IPS-20b (cell line): Measurements from ENCODE around the gene ZFC3H1.

Experiments used
- H3K27ac ChIP-seq: one replicate; pipeline ENCODE4 v1.5.1; 2013; ENCODE audit warnings: low read length
- H3K27me3 ChIP-seq: 2 replicates; pipeline ENCODE4 v1.6.1; 2013; ENCODE audit warnings: mild to moderate bottlenecking, low read length, inconsistent platforms; ENCODE audit not compliant: insufficient read depth
- H3K36me3 ChIP-seq: 2 replicates; pipeline ENCODE4 v1.6.1; 2013; ENCODE audit warnings: low read depth, mild to moderate bottlenecking, inconsistent platforms, low read length, moderate library complexity; ENCODE audit not compliant: insufficient read depth
- H3K4me1 ChIP-seq: 2 replicates; pipeline ENCODE4 v1.6.1; 2013; ENCODE audit warnings: mild to moderate bottlenecking, control low read depth, inconsistent platforms, low read length, moderate library complexity; ENCODE audit not compliant: insufficient read depth
- H3K4me3 ChIP-seq: 2 replicates; pipeline ENCODE4 v1.5.1; 2013; ENCODE audit warnings: mild to moderate bottlenecking, low read length, inconsistent platforms
- H3K9ac ChIP-seq: 2 replicates; pipeline ENCODE4 v1.6.1; 2013; ENCODE audit warnings: low read depth, mild to moderate bottlenecking, inconsistent platforms, low read length, moderate library complexity
- H3K9me3 ChIP-seq: 2 replicates; pipeline ENCODE4 v1.6.1; 2013; ENCODE audit warnings: mild to moderate bottlenecking, low read depth, low read length, inconsistent platforms; ENCODE audit not compliant: insufficient read depth

The ZFC3H1 gene

GRCh38 chr12:71626098-71626497 lies 37.5 kb downstream of the ZFC3H1 start:
- H3K27me3 ChIP-seq = no peaks in the 10 kb centered on the region
- no peak overlapping the region for H3K9ac ChIP-seq
- H3K9me3 ChIP-seq = no peaks in the 10 kb centered on the region
- no peaks in the 10 kb centered on the region for H3K4me1 ChIP-seq
- peaks cover 98% of the 10 kb centered on the region for H3K36me3 ChIP-seq
- H3K27ac ChIP-seq = no peak overlapping the region
- H3K4me3 ChIP-seq = no peak overlapping the region

- Histone ChIP-seq H3K9me3 (no peaks in the 10 kb centered on the region), H3K36me3 (peaks cover 98% of the 10 kb centered on the region), H3K9ac (no peak overlapping the region), H3K27ac (no peak overlapping the region), H3K27me3 (no peaks in the 10 kb centered on the region), H3K4me3 (no peak overlapping the region), H3K4me1 (peaks cover under 1% of the 10 kb centered on the region; the same call in 1 of the 2 replicates)
Measured at GRCh38 chr12:71625476-71625875, 38.2 kb downstream of the ZFC3H1 start.

GRCh38 chr12:71621938-71622337 lies 41.7 kb downstream of the ZFC3H1 start:
- peaks cover 98% of the 10 kb centered on the region for H3K36me3 ChIP-seq

GRCh38 chr12:71610031-71610795 lies 53.4 kb downstream of the ZFC3H1 start:
- Histone ChIP-seq H3K4me3 (no peak overlapping the region), H3K36me3 (peaks cover 86% of the 10 kb centered on the region), H3K9ac (no peak overlapping the region), H3K27me3 (no peaks in the 10 kb centered on the region), H3K9me3 (no peaks in the 10 kb centered on the region), H3K4me1 (no peaks in the 10 kb centered on the region), H3K27ac (no peak overlapping the region)

More at GRCh38 chr12:71621938-71622337, 41.7 kb downstream of the ZFC3H1 start:
- no peak overlapping the region for H3K4me3 ChIP-seq
- H3K9me3 ChIP-seq = no peaks in the 10 kb centered on the region
- no peak overlapping the region for H3K9ac ChIP-seq
- no peak overlapping the region for H3K27ac ChIP-seq
- H3K27me3 ChIP-seq = no peaks in the 10 kb centered on the region
- H3K4me1 ChIP-seq = peaks cover 11% of the 10 kb centered on the region

- no peak overlapping the region for H3K4me3 ChIP-seq
- H3K27me3 ChIP-seq = no peaks in the 10 kb centered on the region
- H3K36me3 ChIP-seq = peaks cover 61% of the 10 kb centered on the region
- H3K27ac ChIP-seq = no peak overlapping the region
- H3K4me1 ChIP-seq = no peaks in the 10 kb centered on the region
- H3K9me3 ChIP-seq = no peaks in the 10 kb centered on the region
- H3K9ac ChIP-seq = no peak overlapping the region
Measured at GRCh38 chr12:71607494-71608330, 55.9 kb downstream of the ZFC3H1 start.

- no peaks in the 10 kb centered on the region for H3K9me3 ChIP-seq
- H3K27me3 ChIP-seq = no peaks in the 10 kb centered on the region
- H3K36me3 ChIP-seq = peaks cover 36% of the 10 kb centered on the region
- H3K27ac ChIP-seq = no peak overlapping the region
- 0 out of 2 replicates have a peak, but pooled peaks cover 6% of the 10 kb centered on the region for H3K4me1 ChIP-seq
- H3K4me3 ChIP-seq = no peak overlapping the region
- no peak overlapping the region for H3K9ac ChIP-seq
Measured at GRCh38 chr12:71605039-71605438, 58.6 kb downstream of the ZFC3H1 start.

- H3K36me3 ChIP-seq = peaks cover 15% of the 10 kb centered on the region
- H3K4me1 ChIP-seq = 0 out of 2 replicates have a peak, but pooled peaks cover 6% of the 10 kb centered on the region
- H3K9me3 ChIP-seq = no peaks in the 10 kb centered on the region
- H3K4me3 ChIP-seq = no peak overlapping the region
- H3K9ac ChIP-seq = no peak overlapping the region
- H3K27ac ChIP-seq = no peak overlapping the region
- H3K27me3 ChIP-seq = no peaks in the 10 kb centered on the region
Measured at GRCh38 chr12:71602761-71603577, 60.7 kb downstream of the ZFC3H1 start.

- H3K27me3 ChIP-seq = no peaks in the 10 kb centered on the region
- H3K9ac ChIP-seq = no peak overlapping the region
- peaks cover 1% of the 10 kb centered on the region; the same call in 1 of the 2 replicates for H3K36me3 ChIP-seq
- no peak overlapping the region for H3K4me3 ChIP-seq
- H3K27ac ChIP-seq = no peak overlapping the region
- no peaks in the 10 kb centered on the region for H3K9me3 ChIP-seq
- H3K4me1 ChIP-seq = 0 out of 2 replicates have a peak, but pooled peaks cover 6% of the 10 kb centered on the region
Measured at GRCh38 chr12:71601546-71601945, 62.1 kb downstream of the ZFC3H1 start.

- Histone ChIP-seq H3K9me3 (no peaks in the 10 kb centered on the region), H3K4me1 (0 out of 2 replicates have a peak, but pooled peaks cover 6% of the 10 kb centered on the region), H3K9ac (no peak overlapping the region), H3K36me3 (no peaks in the 10 kb centered on the region), H3K4me3 (no peak overlapping the region), H3K27me3 (no peaks in the 10 kb centered on the region), H3K27ac (no peak overlapping the region)
Measured at GRCh38 chr12:71599210-71599609, 64.4 kb downstream of the ZFC3H1 start.

- Histone ChIP-seq H3K27ac (no peak overlapping the region), H3K9ac (no peak overlapping the region), H3K4me1 (peaks cover 3% of the 10 kb centered on the region; the same call in 1 of the 2 replicates), H3K27me3 (no peaks in the 10 kb centered on the region), H3K36me3 (no peaks in the 10 kb centered on the region), H3K4me3 (no peak overlapping the region), H3K9me3 (no peaks in the 10 kb centered on the region)
Measured at GRCh38 chr12:71594214-71594948, 69.3 kb downstream of the ZFC3H1 start.

- H3K4me1 ChIP-seq = peaks cover 3% of the 10 kb centered on the region; the same call in 1 of the 2 replicates
- H3K27me3 ChIP-seq = no peaks in the 10 kb centered on the region
- no peak overlapping the region for H3K27ac ChIP-seq
- no peak overlapping the region for H3K9ac ChIP-seq
- no peaks in the 10 kb centered on the region for H3K9me3 ChIP-seq
- H3K4me3 ChIP-seq = no peak overlapping the region
- no peaks in the 10 kb centered on the region for H3K36me3 ChIP-seq
Measured at GRCh38 chr12:71592841-71593240, 70.8 kb downstream of the ZFC3H1 start.
